Hypothalamus (tissue), 51 donors: ENCODE data around the gene ENPEP.
"Not testable (repeated sequence)": the region's sequence is repeated elsewhere in the genome, so short reads cannot be mapped to it uniquely, and the experiment has no call there.

Experiments used
- DNase-seq, 51 donors: peaks; one replicate each; lab custom pipeline; 2025; lab: John Stamatoyannopoulos, UW

The ENPEP gene

DNA sequence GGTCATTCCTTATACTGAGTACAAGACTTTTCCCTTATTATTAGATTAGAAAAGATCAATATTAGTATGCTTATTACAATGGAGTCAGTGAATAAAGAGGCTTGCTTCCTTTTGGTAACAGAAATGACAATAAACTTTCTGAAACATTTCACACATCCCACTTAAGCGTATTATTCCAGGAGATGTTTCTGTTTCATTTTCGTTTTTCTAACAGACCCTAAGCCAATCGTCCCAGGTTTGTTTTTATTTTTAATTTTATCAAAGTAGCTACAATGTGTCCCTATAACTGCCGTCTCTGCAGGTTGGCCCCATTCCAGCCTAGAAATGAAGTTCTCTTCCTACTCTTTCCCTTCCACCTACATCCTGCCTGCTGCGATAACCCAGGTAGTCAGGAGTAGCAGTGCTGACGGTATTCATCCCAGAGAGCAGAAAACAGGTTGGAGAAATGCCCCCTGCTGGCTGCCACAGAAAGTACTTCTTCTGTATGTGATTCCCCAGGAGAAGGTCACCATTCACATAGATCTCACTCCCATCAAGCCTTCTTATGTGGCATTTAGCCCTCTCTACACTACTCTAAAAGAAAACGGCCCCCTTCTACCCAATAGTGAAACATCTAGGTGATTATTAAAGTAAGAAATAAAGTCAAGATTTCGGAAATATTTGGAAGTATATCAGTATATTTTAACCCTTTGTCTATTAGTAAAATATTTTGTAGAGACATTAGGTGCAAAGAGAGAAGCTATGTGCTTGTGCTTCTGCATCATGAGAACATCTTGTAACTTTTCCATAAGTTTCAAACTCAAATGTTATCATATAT lies 40.4 kb downstream of the ENPEP start:
- peak in 32 of 51 donors; percentile 1 to 66 (median 20) for DNase-seq

- peak in 1 of 51 donors; percentile 1 for DNase-seq
Observed at GRCh38 chr4:110518889-110519490, 43.0 kb downstream of the ENPEP start.

DNA sequence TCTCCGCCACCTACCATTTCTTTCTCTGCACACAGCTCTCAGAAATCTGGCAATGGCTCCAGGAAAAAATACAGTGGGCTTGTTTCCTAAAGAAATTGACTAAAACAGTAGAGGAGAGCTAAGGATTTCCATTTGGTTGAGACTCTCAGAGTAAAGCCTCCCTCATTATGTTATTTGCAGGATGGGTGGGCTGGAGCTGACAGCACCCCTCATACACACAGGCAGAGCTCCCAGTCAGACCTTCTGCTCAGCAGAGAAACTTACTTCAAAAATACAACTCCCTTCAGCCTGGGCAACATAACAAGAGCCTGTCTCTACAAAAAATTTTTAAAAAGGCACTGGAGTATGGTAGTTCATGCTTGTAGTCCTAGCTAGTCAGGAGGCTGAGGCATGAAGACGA lies 44.9 kb downstream of the ENPEP start:
- no peak for DNase-seq

DNA sequence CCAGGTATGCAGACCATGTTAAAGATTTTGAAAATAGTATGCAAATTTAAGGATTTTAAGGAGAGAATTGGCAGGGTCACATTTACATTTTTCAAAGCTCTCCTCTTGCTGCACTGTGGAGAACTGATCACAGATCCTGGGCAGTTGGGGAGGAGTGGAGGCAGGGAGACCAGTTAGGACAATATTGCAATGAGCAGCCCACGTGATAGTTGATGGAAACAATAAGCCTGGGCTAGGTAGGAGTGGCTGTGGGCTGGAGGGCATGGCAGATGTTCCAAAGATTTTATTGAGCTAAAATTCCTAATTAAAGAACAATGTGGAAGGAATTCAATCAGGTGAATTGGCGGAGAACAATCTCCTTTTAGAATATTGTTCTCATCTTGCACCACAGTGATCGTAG lies 50.6 kb downstream of the ENPEP start:
- DNase-seq = no peak

- no peak for DNase-seq
Observed at GRCh38 chr4:110527156-110527555, 51.2 kb downstream of the ENPEP start.

- DNase-seq = no peak
Observed at GRCh38 chr4:110532901-110533589, 57.1 kb downstream of the ENPEP start.

DNA sequence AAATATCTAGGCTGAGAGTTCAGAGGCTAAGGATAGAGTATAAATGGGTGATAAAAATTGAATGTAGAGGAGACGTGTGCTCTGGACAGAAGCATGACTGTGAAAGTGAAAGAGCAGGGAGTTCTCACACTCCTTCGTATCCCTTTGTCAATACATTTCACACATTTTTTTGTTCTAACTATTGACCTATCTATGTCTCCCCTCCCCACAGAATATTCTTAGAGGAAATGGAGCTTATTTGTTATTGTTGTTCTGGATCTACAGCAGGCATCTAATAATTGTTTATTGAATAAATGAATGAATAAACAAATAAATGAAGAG lies 57.6 kb downstream of the ENPEP start:
- no peak for DNase-seq

DNA sequence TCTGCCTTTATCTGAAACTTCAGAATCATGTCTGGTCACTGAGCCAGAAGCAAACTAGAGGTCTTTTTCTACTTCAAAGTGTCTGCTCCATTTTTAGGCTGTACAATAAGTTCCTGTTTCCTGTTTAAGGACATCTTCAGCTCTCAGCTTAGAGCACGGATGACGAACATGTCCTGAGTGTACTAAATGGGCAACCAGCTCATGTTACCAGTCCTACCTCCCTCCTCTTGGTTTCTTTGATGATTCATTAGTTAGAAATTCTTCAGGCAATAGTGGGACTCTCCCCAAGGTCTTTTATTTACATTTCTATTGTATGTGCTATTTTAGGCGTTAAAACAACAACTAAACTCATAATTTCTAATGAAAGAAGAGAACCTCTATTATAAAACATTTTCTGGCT lies 58.0 kb downstream of the ENPEP start:
- DNase-seq = no peak

GRCh38 chr4:110540581-110540980 lies 64.6 kb downstream of the ENPEP start:
- no peak for DNase-seq

- DNase-seq = no peak
Observed at GRCh38 chr4:110540982-110541451, 65.1 kb downstream of the ENPEP start.

DNA sequence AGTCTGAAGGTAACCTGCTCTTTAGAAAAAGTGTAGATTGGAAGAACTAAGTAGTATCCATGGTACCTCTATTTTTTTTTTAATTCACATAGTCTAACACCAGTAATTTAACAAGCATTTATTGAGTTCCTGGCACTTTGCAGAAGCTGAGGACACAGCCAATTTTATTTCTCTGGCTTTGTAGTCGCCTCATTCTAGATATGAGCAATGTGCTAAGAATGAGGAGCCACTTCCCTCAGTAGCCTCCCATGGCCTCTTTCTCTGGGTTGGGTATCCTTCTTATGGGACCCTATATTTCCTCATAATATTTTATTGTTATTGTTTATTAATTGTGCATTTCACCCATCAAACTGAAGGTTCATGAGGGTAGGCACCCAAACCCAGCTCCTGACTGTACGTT lies 67.6 kb downstream of the ENPEP start:
- no peak for DNase-seq

DNA sequence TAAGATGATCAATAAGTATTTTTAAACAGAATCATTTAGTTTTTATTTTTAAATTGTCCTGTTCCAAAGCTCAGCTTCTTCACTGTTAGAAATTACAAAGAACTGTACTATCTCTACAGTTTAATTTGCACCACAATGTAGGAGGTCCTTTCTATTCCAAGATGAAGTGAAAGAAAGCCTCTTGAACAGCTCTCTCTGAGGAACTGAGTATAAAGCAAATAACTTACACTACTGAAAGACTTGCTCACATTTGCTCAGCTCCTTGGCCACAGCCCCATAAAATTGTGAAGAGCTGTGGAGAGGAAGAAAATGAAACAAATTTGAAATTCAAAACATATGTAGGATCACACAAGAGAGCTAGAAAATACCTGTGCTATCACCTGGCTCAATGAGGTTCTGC lies 68.6 kb downstream of the ENPEP start:
- no peak for DNase-seq

GRCh38 chr4:110550260-110550659 lies 74.3 kb downstream of the ENPEP start:
- DNase-seq = no peak

GRCh38 chr4:110553197-110553596 lies 77.2 kb downstream of the ENPEP start:
- DNase-seq = no peak

GRCh38 chr4:110567214-110567613 lies 91.3 kb downstream of the ENPEP start:
- no peak for DNase-seq

DNA sequence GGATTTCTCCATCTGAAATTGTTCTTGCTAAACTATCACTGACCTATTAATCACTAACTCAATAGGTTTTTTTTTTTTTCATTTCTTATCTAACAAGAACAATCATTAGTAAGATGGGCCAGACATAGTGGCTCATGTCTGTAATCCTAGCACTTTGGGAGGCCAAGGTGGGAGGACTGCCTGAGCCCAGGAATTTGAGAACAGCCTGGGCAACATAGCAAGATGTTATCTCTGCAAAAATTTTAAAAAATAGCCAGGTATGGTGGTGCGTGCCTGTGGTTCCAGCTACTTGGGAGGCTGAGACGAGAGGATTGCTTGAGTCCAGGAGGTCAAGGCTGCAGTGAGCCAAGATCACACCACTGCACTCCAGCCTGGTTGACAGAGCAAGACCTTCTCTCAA lies 100.7 kb downstream of the ENPEP start:
- not testable (repeated sequence) for DNase-seq

- DNase-seq = peak in 1 of 51 donors; percentile 1
Observed at GRCh38 chr4:110586131-110586850, 110.3 kb downstream of the ENPEP start.

- no peak for DNase-seq
Observed at GRCh38 chr4:110587666-110588285, 111.8 kb downstream of the ENPEP start.

GRCh38 chr4:110589297-110589696 lies 113.3 kb downstream of the ENPEP start:
- no peak for DNase-seq

DNA sequence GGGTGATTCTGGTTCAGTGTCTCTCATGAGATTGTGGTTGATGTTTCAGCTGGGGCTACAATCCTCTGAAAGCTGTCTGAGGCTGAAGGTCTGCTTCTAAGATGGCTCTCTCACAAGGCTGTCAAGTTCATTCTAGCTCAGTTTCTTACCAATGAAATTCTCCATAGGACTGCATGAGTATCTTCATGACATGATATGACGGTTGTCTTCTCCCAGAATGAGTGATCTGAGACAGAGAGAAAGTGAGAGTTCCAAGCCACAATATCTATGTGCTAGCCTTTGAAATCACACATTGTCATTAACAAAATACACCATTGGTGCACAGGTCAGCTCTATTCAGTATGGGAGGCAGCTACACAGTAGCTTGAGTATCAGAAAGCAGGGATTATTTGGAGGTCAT lies 119.6 kb downstream of the ENPEP start:
- DNase-seq = no peak

- DNase-seq = no peak
Observed at GRCh38 chr4:110596431-110596830, 120.5 kb downstream of the ENPEP start.
